Fibroblast of skin of abdomen (primary cell): Measurements from ENCODE around the gene CKMT2.

Source experiments
- DNase-seq: peaks from one replicate; pipeline ENCODE4 v3.0.0-alpha.2; 2013

The CKMT2 gene

DNA sequence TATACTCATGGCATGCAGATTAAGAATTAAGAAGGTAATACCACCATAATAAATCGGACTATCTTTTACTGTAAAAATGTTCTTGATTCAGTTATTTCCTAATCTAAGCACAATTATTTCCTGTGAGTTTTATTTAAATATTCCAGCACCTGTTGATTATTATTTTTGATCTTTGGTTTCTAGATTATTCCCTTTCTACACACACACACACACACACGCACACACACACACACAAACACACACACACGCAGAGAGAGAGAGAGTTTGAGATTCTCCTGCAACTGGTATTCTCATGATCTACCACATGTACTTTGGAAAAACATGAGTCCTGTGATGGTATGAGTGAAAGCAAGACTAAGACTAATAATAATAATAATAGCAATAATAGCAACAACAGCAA lies 17.0 kb upstream of the CKMT2 start:
- DNase-seq = no peak

DNA sequence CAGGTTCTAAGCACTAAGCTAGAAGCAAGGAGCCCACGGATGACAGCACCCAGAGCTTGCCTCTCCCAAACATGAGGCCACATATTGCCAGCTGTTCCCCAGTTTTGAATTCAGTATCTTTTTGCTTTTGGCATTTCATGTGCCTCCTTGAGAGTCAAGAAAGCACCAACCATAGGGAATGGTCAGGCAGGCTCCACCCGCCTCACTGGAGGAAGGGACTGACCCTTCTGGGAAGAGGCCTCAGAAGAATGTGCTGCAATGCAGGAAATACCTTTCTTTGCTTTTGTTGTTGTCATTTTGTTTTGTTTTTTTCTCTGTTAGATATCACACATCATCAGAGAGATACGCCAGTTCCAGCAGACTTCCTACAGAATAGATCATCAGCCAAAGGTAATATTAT lies 13.7 kb upstream of the CKMT2 start:
- no peak for DNase-seq

DNA sequence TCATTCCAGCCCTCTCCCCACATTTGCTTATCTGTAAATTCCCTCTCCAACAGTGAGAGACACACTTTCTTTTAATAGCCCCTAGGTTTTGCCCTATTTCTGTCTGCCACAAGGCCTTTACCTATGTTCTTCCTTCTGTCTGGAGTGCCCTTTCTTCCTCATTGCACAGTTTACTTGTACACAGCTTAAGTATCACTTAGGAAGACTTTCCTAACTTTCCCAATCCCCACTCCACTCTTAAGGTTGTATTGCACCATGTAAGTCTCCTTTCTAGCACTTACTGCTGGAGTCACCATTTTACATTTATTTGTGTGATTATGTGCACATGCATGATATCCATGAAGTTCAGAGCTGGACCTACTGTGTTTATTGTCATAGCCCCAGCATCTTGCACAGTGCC lies 10.8 kb upstream of the CKMT2 start:
- no peak for DNase-seq

DNA sequence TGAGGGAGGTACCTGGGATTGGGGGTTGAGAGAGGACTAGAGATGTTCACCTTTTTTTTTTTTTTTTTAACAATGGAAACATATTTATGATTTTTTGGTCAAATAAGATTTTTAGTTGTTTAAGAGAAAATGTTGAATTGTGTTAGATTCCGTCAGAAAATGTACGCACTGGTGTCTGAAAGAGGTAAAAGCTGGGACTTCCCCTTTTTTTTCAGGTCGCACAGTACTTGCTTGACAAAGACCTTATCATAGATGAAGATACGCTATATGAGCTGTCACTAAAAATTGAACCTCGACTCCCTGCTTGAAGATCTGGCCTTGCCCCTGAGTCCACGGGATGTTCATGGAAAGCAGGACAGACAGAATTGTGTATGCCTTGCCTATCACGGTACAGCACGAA lies 7.7 kb upstream of the CKMT2 start:
- DNase-seq = no peak

DNA sequence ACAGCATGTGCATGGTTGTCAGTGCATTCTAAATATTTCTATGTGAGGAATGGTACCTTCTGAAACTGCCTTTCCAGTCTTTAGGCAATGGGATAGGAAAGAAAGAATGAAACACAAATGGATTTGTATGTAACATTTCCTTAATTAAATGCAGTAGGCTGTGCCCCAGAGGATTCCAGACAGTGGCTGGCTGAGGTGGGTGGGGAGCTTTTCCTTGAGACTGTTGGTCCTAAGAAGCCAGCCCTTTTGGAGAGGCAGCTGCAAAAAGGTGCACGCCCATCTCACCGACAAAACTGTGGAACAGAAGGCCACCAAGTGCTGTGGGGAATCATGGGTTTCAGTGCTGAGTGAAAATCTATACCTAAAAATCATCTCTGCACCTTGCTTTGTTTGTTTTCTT lies 6.8 kb upstream of the CKMT2 start:
- no peak for DNase-seq

- DNase-seq = no peak
Observed at GRCh38 chr5:81226949-81227348, 6.2 kb upstream of the CKMT2 start.

DNA sequence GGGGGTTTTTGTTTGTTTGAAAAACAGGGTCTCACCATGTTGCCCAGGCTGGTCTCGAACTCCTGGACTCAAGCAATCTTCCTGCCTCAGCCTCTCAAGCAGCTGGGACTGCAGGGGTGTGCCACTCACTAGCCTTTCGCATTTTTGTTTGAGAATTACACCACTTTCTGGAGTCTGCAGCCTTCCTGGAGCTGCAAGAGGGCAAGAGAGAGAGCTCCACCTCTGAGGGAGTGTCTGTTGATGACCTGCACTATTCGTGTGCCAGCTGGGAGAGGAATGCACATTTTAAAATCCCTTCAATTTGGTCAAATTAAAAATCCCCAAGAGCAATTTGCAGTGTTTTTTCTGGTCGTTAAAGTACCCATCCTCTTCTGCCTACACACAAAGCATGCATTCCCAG lies 5.0 kb upstream of the CKMT2 start:
- DNase-seq = no peak

GRCh38 chr5:81230416-81230815 lies 2.7 kb upstream of the CKMT2 start:
- DNase-seq = no peak

GRCh38 chr5:81232464-81233079 lies 550 bp upstream of the CKMT2 start:
- no peak for DNase-seq

DNA sequence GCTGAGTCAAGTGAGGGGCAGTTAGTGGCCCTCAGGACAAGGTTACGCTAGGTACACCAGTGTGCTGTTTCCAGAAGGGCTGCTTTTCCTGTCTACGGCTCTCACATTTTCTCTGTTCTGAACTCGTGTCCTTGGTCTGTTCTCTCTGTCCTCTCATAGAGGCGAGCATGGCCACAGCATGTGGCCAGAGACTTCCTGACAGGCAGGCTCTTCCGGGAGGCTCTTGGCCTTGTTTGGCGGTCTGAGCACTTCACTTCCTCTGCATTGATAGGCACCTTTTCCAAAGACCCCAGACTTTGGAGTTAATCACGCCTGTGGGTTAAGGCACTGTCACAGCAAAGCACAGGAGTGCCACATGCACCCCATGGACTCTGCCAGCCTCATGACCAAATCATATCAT lies 1.2 kb downstream of the CKMT2 start:
- DNase-seq = no peak

DNA sequence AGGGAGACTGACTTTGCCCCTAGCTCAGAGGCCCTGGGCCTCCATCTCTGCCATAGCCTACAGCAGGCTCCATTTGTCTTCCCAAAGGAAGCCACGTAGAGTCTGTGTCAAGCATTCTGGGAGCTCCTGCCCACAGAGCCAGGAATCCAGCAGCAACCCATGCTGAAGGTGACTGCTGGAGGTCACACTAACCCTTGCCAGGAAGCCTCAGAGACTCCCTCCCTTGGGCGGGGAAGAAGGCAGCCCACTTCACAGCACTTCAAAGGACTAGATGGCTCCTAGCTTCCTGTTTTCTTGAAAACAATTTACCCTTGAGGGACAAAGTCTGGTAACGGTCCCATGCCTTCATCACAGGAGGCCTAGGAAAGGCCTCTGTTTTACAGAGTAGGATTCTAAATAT lies 1.7 kb downstream of the CKMT2 start:
- DNase-seq = no peak

DNA sequence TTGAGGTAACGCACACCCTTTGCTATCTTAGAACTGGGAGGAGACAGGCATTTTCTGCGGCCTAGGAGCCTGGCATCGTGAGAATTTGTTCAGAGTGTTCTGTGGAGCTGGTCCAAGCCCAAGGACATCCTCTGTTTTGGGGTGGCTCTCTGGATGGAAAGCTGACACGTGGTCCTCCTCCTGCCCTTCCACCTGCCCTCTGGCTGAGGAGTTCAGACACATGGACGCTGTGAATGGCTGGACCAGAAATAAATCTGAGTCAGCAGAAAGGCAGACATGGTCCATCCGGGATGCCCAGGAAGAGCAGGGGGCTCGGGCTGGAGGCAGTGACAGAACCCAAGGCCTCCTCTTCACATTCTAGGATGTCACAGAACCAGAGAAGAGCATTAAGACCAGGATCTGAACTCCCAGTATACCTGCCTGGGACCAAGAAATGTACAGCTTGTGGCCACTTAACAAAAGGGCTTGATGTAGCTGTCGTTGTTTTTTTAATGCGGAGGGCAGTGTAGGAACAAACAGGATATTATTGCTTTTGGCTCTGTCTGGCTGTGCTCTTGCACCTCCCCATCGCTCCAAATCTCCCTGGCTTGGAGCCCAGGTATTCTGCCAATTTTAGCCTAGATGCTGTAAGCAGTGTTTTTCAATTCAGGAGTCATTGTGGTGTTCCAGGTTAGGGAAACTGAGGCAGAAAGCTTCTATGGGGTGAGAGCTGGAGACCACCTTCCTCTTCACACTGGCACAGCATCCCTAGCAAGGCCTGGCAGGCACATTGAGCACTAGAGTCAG lies 2.4 kb downstream of the CKMT2 start:
- no peak for DNase-seq

DNA sequence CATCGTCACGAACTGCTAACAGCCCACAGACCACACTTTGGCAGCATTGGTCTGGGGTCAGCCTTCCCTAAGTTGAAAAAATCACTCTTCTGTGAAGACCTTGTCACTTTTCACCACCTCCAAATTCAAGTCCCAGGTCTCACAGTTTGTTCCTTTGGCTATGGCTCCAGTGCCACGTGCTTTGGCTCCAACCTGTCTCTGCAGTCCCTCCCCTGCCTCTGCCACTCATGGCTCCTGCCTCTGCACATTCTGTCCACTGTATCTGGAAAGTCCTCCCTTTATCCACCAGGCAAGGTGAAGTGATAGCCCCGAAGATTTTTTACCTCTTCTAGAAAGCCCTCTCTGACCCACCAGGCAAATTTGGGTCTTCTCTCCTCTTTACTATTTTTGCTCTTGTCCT lies 5.3 kb downstream of the CKMT2 start:
- DNase-seq = no peak

DNA sequence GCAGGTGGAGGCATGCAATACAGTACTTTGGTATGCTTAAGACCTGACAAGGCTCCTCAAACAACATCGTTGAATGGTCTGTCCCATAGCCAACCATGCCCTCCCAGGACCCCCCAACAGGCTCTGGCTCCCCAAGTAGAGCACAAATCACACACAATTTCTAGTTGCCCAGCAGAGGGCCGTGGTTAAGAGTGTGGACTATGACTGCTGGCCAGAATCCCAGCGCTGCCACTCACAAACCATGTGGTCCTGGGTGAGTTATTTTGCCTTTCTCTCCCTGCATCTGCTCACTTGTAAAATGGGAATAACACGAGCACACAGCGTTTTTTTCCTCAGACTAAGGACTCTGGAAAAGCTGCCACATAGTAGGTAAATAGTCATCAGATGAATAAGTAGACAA lies 6.5 kb downstream of the CKMT2 start:
- DNase-seq = no peak

- DNase-seq = no peak
Observed at GRCh38 chr5:81241001-81241400, 7.9 kb downstream of the CKMT2 start.

DNA sequence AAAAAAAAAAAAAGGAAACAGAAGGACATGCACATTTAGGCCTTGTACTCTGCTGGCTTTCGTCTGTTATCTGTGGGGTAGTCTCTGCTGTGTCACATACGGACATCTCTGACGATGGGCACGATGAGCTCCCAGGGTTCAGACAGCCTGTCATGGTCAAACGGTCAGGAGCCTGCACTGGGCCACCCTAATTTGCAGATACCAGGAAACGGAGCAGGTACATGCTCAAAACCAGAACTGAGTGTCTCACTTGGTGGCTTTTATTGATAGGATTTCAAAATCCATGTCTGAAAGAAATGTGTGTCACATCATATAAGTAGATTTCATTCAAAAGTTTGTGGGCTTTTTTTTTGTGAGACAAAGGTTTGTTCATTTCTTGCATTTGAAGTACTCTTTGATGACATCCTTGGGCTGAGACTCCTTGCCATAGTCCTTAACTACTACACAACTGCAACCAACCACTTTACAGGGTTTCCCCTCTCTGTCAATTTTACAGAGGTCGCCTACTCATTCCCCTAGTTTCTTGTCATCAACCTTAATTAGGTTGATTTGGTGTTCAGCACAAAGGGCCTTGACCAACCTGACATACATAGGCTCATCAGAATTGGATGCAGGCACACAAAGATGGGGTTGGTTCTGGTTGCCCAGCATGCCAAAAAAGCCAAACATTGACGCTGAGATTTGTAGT lies 9.0 kb downstream of the CKMT2 start:
- DNase-seq = no peak

GRCh38 chr5:81242906-81243436 lies 9.8 kb downstream of the CKMT2 start:
- DNase-seq = no peak

- no peak for DNase-seq
Observed at GRCh38 chr5:81244451-81244850, 11.3 kb downstream of the CKMT2 start.

- DNase-seq = no peak
Observed at GRCh38 chr5:81245871-81246235, 12.7 kb downstream of the CKMT2 start.

DNA sequence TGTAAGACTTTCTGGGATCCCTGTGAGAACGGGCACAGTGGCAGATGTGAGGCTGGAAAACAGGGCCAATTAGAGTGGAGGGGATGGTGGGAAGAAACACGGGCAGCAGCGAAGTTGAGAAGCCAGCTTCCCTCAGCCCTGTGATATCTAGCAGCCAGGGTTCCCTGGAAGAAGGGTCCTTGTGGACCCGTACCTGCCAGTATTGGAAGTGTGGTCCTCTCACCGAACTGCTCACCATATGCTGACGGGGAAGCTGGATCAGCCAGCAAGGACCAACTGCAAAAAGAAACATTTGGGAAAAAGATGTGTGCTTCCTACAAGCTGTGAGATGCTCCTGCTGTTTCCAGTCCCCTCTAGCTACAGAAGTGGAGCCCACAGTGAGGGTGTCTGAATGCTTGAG lies 13.6 kb downstream of the CKMT2 start:
- no peak for DNase-seq

DNA sequence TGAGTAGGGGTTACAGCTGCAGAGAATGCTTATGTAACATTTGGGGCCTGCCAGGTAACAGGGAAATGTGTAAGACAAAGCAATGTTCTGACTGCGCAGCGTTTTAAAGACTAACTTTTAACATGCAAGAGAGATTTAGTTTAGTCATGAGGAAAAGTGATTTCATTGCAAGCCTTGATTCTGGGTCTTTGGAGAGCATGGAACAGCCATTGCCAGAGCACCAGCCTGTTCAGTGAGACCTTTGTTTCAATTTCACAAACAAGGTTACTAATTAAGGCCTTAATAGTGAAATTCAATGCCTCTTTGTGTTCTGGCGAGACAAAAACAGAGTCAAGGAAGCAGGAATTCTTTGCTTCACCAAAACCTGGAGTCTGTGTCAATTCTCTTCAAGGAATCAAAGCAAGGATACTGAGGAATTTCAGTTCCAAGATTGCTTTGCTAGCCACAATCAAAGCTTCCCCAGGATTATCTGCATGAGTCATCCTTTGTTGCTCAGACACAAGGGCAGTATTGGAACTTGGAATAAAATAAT lies 14.4 kb downstream of the CKMT2 start:
- peak; percentile 66 for DNase-seq

DNA sequence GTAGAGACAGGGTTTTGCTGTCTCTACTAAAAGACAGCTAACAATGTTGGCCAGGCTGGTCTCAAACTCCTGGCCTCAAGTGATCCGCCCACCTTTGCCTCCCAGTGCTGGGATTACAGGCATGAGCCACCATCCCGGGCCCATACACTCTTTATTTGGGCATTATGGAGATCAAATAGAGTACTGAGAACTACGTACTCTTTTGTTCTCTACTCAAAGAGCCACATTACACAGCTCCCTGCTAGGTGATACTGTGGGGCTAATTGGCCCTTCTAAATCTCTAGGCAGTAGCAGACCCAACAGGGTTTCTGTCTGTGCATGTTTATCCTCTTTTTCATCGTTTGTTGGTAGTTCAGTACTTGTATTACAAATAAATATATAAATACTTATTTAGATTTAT lies 16.1 kb downstream of the CKMT2 start:
- DNase-seq = no peak

- DNase-seq = no peak
Observed at GRCh38 chr5:81250004-81250403, 16.9 kb downstream of the CKMT2 start.

DNA sequence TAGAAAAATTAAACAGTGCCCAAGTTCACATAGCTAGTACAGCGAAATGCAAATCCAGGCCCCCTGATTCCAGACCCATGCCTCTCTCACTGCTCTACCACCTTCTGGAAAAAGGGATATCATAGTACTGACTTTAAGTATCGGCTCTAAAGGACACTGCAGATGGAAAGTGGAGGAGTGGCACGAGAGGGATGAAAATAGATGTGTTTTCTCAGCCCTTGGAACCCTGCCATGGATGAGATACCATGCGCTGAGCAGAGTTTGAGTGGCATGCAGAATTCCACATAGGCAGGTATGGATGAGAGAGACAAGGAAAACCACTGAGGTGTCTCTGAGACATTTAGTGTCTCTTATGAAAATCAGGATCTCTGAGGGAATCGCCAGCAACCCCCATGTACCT lies 18.8 kb downstream of the CKMT2 start:
- DNase-seq = no peak
